CD4-positive, alpha-beta T cell treated with Interleukin-2 at 100 ng/mL for 4 hours (primary cell): ENCODE data around the gene POLR3B.

Experiments
- DNase-seq: peaks from one replicate; pipeline ENCODE4 v3.0.0-alpha.2; 2020; ENCODE audit warnings: low spot score

The POLR3B gene

GRCh38 chr12:106415134-106415533, 57.6 kb downstream of the POLR3B start:
- no peak for DNase-seq

- no peak for DNase-seq
These were observed 58.7 kb downstream of the POLR3B start for GRCh38 chr12:106416273-106416672.

GRCh38 chr12:106417926-106418910, 60.7 kb downstream of the POLR3B start:
- DNase-seq, result no peak

GRCh38 chr12:106418970-106419369, 61.4 kb downstream of the POLR3B start:
- DNase-seq, result no peak

GRCh38 chr12:106423291-106423690, 65.7 kb downstream of the POLR3B start:
- no peak for DNase-seq

- DNase-seq, result no peak
These were observed 67.6 kb downstream of the POLR3B start for GRCh38 chr12:106425061-106425702.

- DNase-seq, result no peak
These were observed 70.4 kb downstream of the POLR3B start for GRCh38 chr12:106427917-106428316.

GRCh38 chr12:106428384-106428783, 70.8 kb downstream of the POLR3B start:
- DNase-seq, result no peak

GRCh38 chr12:106429043-106429552, 71.5 kb downstream of the POLR3B start:
- DNase-seq, result no peak

- DNase-seq, result no peak
These were observed 72.1 kb downstream of the POLR3B start for GRCh38 chr12:106429636-106430035.

- DNase-seq, result no peak
These were observed 74.4 kb downstream of the POLR3B start for GRCh38 chr12:106431839-106432411.

- no peak for DNase-seq
These were observed 75.5 kb downstream of the POLR3B start for GRCh38 chr12:106433055-106433454.

GRCh38 chr12:106434526-106434925, 77.0 kb downstream of the POLR3B start:
- no peak for DNase-seq

- DNase-seq, result no peak
These were observed 78.6 kb downstream of the POLR3B start for GRCh38 chr12:106436164-106436563.

GRCh38 chr12:106442575-106442974, 85.0 kb downstream of the POLR3B start:
- DNase-seq, result no peak

GRCh38 chr12:106445053-106445452, 87.5 kb downstream of the POLR3B start:
- DNase-seq, result no peak

GRCh38 chr12:106445959-106446358, 88.4 kb downstream of the POLR3B start:
- no peak for DNase-seq

- DNase-seq, result no peak
These were observed 89.0 kb downstream of the POLR3B start for GRCh38 chr12:106446419-106447092.

- DNase-seq, result no peak
These were observed 94.8 kb downstream of the POLR3B start for GRCh38 chr12:106452309-106452708.

- no peak for DNase-seq
These were observed 97.6 kb downstream of the POLR3B start for GRCh38 chr12:106455111-106455510.

- DNase-seq, result no peak
These were observed 101.6 kb downstream of the POLR3B start for GRCh38 chr12:106459124-106459523.

- no peak for DNase-seq
These were observed 102.0 kb downstream of the POLR3B start for GRCh38 chr12:106459534-106459933.
